CD4-positive, CD25-positive, alpha-beta regulatory T cell (primary cell): ENCODE measurements around the gene OPCML. TPM values are rescaled to one million over a fixed set of nuclear protein-coding genes. Genes with fewer than 3 reads are reported as not detected.

Experiments used
- ATAC-seq, 2 donors: fragments of 150-1000 bp; cut with Tn5 transposase; one replicate each; pipeline ENCODE4 v1.10.0; 2021; ENCODE audit warnings: low read depth in 2 of 2, moderate number of reproducible peaks in 2 of 2, moderate library complexity in 1 of 2
- DNase-seq, 3 donors: peaks; one replicate each; pipeline versions ENCODE4 v3.0.0 to v3.0.0-alpha.2; 2012 to 2022; ENCODE audit warnings: mixed read lengths in 1 of 3
- H3K27ac ChIP-seq: one replicate; pipeline ENCODE4 v1.7.0; 2013; ENCODE audit warnings: mild to moderate bottlenecking, low read length; ENCODE audit not compliant: insufficient read depth, poor library complexity, severe bottlenecking
- H3K27me3 ChIP-seq: one replicate; pipeline ENCODE4 v1.7.0; 2013; ENCODE audit warnings: low read length; ENCODE audit not compliant: control insufficient read depth, insufficient read depth
- H3K36me3 ChIP-seq: one replicate; pipeline ENCODE4 v1.7.0; 2013; ENCODE audit warnings: mild to moderate bottlenecking, low read length, moderate library complexity; ENCODE audit not compliant: control insufficient read depth, insufficient read depth
- H3K4me1 ChIP-seq: 2 replicates; pipeline ENCODE4 v1.7.0; 2013; ENCODE audit warnings: mild to moderate bottlenecking, low read length; ENCODE audit not compliant: insufficient read depth, control insufficient read depth, poor library complexity, severe bottlenecking
- H3K4me3 ChIP-seq: one replicate; pipeline ENCODE4 v1.7.0; 2013; ENCODE audit warnings: low read depth, mild to moderate bottlenecking, low read length, moderate library complexity
- H3K9me3 ChIP-seq, 2 experiments: 1 replicate in 1 of 2; 2 replicates in 1 of 2; pipeline ENCODE4 v1.7.0; 2013; ENCODE audit warnings: low read length in 2 of 2, mild to moderate bottlenecking in 1 of 2, moderate library complexity in 1 of 2; ENCODE audit not compliant: control insufficient read depth in 2 of 2
- H3K27ac Mint-ChIP-seq, 3 donors: one replicate each; pipeline ENCODE4 v1.8.0; 2020 to 2022; ENCODE audit warnings: mild to moderate bottlenecking in 3 of 3, mixed read lengths in 3 of 3, moderate library complexity in 2 of 3
- H3K27me3 Mint-ChIP-seq: one replicate; pipeline ENCODE4 v1.8.0; 2022; ENCODE audit warnings: mild to moderate bottlenecking, mixed read lengths
- H3K36me3 Mint-ChIP-seq: one replicate; pipeline ENCODE4 v1.8.0; 2020; ENCODE audit warnings: mixed read lengths
- H3K4me1 Mint-ChIP-seq, 4 donors: one replicate each; pipeline ENCODE4 v1.8.0; 2020 to 2022; ENCODE audit warnings: mixed read lengths in 4 of 4, mild to moderate bottlenecking in 1 of 4
- H3K4me3 Mint-ChIP-seq, 4 donors: one replicate each; pipeline ENCODE4 v1.8.0; 2020 to 2022; ENCODE audit warnings: mild to moderate bottlenecking in 4 of 4, mixed read lengths in 4 of 4, moderate library complexity in 3 of 4
- H3K9me3 Mint-ChIP-seq, 7 donors: one replicate each; pipeline ENCODE4 v1.8.0; 2020 to 2022; ENCODE audit warnings: mixed read lengths in 7 of 7, mild to moderate bottlenecking in 3 of 7, moderate library complexity in 2 of 7
- polyA plus RNA-seq, 4 donors: library from polyadenylated mRNA; unstranded; fragments of 300-500 nt; fragmentation: Illumina TruSeq; gene quantifications; one replicate each; pipeline ENCODE4 v1.2.3, GENCODE V29; 2021
- total RNA-seq: library from RNA; stranded (reverse); gene quantifications from one replicate; pipeline ENCODE4 v1.2.3, GENCODE V29; 2022

Gene OPCML
- total and polyA plus RNA-seq, 5 donors from 2014 or later: not detected

DNA sequence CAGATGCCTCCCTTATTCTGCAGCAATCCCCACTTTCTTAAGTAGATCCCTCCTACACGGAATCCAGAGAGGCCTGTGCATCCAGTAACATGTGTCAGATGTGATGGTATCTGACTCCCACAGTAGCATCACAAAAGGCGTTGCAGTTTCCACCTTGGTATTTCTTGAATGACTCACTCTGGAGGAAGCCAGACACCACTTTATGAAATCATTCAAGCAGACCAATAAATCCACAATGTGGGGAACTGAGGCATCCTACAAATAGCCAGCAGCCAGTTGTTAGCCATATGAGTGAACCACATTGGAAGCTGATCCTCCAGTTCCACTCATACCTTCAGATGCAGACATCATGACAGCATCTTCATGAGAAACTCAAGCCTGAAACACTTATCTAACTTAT lies 798.1 kb downstream of the OPCML start:
- Histone ChIP-seq H3K27ac (no peak overlapping the region), H3K4me3 (no peak overlapping the region), H3K4me1 (no peaks in the 10 kb centered on the region), H3K27me3 (no peaks in the 10 kb centered on the region), H3K9me3 (no peaks in the 10 kb centered on the region), H3K36me3 (no peaks in the 10 kb centered on the region)
- Mint-ChIP-seq H3K4me1 (no peaks in the 10 kb centered on the region), H3K36me3 (no peaks in the 10 kb centered on the region), H3K4me3 (no peak overlapping the region), H3K9me3 (peaks cover 0 to 3% (median 0%) of the 10 kb centered on the region in 7 donors), H3K27ac (no peak overlapping the region), H3K27me3 (no peaks in the 10 kb centered on the region)
- ATAC-seq (no peak), DNase-seq (no peak)

- H3K27me3 ChIP-seq: no peaks in the 10 kb centered on the region
- H3K4me3 Mint-ChIP-seq: no peak overlapping the region
- H3K27ac ChIP-seq: no peak overlapping the region
- no peaks in the 10 kb centered on the region for H3K4me1 Mint-ChIP-seq
- H3K4me1 ChIP-seq: no peaks in the 10 kb centered on the region
- no peaks in the 10 kb centered on the region for H3K36me3 ChIP-seq
- H3K4me3 ChIP-seq: no peak overlapping the region
- no peaks in the 10 kb centered on the region for H3K27me3 Mint-ChIP-seq
- H3K27ac Mint-ChIP-seq: no peak overlapping the region
- H3K9me3 Mint-ChIP-seq: peaks cover 0 to 7% (median 0%) of the 10 kb centered on the region in 7 donors
- ATAC-seq: no peak
- no peak for DNase-seq
- H3K36me3 Mint-ChIP-seq: no peaks in the 10 kb centered on the region
- no peaks in the 10 kb centered on the region for H3K9me3 ChIP-seq
Measured at GRCh38 chr11:132728026-132728425, 804.3 kb downstream of the OPCML start.

GRCh38 chr11:132721526-132721925 lies 810.8 kb downstream of the OPCML start:
- H3K9me3 Mint-ChIP-seq: peaks cover 0 to 5% (median 0%) of the 10 kb centered on the region in 7 donors
- no peaks in the 10 kb centered on the region for H3K27me3 Mint-ChIP-seq
- no peak overlapping the region for H3K27ac ChIP-seq
- H3K9me3 ChIP-seq: no peaks in the 10 kb centered on the region
- ATAC-seq (no peak), DNase-seq (no peak)
- H3K4me3 Mint-ChIP-seq: no peak overlapping the region
- H3K4me1 Mint-ChIP-seq: peaks cover 0 to 21% (median 8%) of the 10 kb centered on the region in 4 donors
- no peaks in the 10 kb centered on the region for H3K27me3 ChIP-seq
- no peaks in the 10 kb centered on the region for H3K36me3 Mint-ChIP-seq
- no peak overlapping the region for H3K4me3 ChIP-seq
- H3K36me3 ChIP-seq: no peaks in the 10 kb centered on the region
- peaks cover 4% of the 10 kb centered on the region for H3K4me1 ChIP-seq
- peak overlapping the region in 1 of 3 donors; percentile 61 for H3K27ac Mint-ChIP-seq

- peaks cover 0 to 21% (median 8%) of the 10 kb centered on the region in 4 donors for H3K4me1 Mint-ChIP-seq
- no peak overlapping the region for H3K27ac ChIP-seq
- no peaks in the 10 kb centered on the region for H3K36me3 Mint-ChIP-seq
- no peaks in the 10 kb centered on the region for H3K9me3 ChIP-seq
- peaks cover 4% of the 10 kb centered on the region for H3K4me1 ChIP-seq
- no peaks in the 10 kb centered on the region for H3K27me3 Mint-ChIP-seq
- no peaks in the 10 kb centered on the region for H3K36me3 ChIP-seq
- no peak for DNase-seq
- H3K27me3 ChIP-seq: no peaks in the 10 kb centered on the region
- peak overlapping the region; percentile 75 to 85 (median 82) for H3K27ac Mint-ChIP-seq
- H3K4me3 Mint-ChIP-seq: peak overlapping the region in 3 of 4 donors; percentile 66 to 82 (median 72)
- H3K4me3 ChIP-seq: no peak overlapping the region
- no peak for ATAC-seq
- H3K9me3 Mint-ChIP-seq: peaks cover 0 to 2% (median 0%) of the 10 kb centered on the region in 7 donors
Measured at GRCh38 chr11:132719684-132720083, 812.6 kb downstream of the OPCML start.

GRCh38 chr11:132718711-132719671 lies 813.3 kb downstream of the OPCML start:
- Histone ChIP-seq H3K4me3 (peak overlapping the region; percentile 33), H3K27ac (no peak overlapping the region)
- DNase-seq: peak; percentile 3 to 36 (median 10)

DNA sequence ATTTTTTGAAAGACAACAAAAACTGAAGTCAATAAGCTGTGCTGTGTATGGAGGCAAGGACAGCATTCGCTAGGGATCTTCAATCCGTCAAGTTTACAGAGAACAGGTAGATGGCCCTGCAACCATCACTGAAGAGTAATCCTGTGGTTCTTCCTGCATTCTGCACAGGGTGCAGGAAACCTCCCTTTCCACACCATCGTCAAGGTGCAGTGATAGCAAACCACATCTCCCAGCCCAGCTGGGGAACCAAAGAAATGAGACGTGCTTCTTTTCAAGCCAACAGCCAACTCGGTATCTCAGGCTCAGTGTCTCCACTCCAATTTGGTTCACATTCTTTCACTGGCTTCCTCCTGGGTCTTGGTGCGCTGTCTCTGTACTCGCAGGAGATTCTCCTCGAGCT lies 814.5 kb downstream of the OPCML start:
- Histone ChIP-seq H3K4me3 (no peak overlapping the region), H3K9me3 (no peaks in the 10 kb centered on the region), H3K27ac (no peak overlapping the region), H3K27me3 (no peaks in the 10 kb centered on the region), H3K4me1 (peaks cover 4% of the 10 kb centered on the region), H3K36me3 (no peaks in the 10 kb centered on the region)
- Mint-ChIP-seq H3K4me3 (no peak overlapping the region), H3K4me1 (peaks cover 0 to 21% (median 8%) of the 10 kb centered on the region in 4 donors), H3K27me3 (no peaks in the 10 kb centered on the region), H3K27ac (no peak overlapping the region), H3K9me3 (peaks cover 0 to 4% (median 0%) of the 10 kb centered on the region in 7 donors), H3K36me3 (no peaks in the 10 kb centered on the region)
- ATAC-seq (no peak), DNase-seq (no peak)

More at GRCh38 chr11:132718711-132719671, 813.3 kb downstream of the OPCML start:
- H3K4me1 ChIP-seq: peaks cover 4% of the 10 kb centered on the region
- no peaks in the 10 kb centered on the region for H3K27me3 ChIP-seq
- H3K9me3 ChIP-seq: no peaks in the 10 kb centered on the region
- Mint-ChIP-seq H3K27me3 (no peaks in the 10 kb centered on the region), H3K4me3 (peak overlapping the region; percentile 52 to 82 (median 69)), H3K9me3 (peaks cover 0 to 2% (median 0%) of the 10 kb centered on the region in 7 donors), H3K36me3 (no peaks in the 10 kb centered on the region), H3K4me1 (peaks cover 0 to 21% (median 8%) of the 10 kb centered on the region in 4 donors), H3K27ac (peak overlapping the region; percentile 75 to 85 (median 82))
- no peaks in the 10 kb centered on the region for H3K36me3 ChIP-seq
- ATAC-seq: peak; percentile 70 to 82

DNA sequence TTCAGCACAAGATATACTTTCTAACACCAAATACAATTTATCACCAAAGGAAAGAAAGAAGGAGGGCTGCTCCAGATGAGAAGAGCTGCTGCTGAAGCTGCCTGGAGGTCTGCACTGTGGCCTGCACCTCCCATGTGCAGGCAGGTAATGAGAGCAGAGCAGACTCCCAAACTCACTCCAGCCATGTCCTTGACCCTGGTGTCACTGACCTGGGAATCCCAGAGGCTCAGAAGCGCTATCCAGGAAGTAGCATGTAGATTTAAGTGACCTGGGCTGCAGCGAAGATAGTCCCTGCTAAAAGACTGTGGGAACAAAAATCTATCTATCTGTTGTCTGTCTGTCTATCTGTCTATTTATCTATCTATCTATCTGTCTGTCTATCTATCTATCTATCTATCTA lies 816.3 kb downstream of the OPCML start:
- H3K27ac Mint-ChIP-seq: no peak overlapping the region

More for the DNA sequence above, 816.3 kb downstream of the OPCML start:
- H3K36me3 ChIP-seq: no peaks in the 10 kb centered on the region
- H3K4me3 ChIP-seq: no peak overlapping the region
- peaks cover 0 to 19% (median 6%) of the 10 kb centered on the region in 4 donors for H3K4me1 Mint-ChIP-seq
- no peak overlapping the region for H3K4me3 Mint-ChIP-seq
- DNase-seq: no peak
- peaks cover 4% of the 10 kb centered on the region for H3K4me1 ChIP-seq
- no peaks in the 10 kb centered on the region for H3K9me3 ChIP-seq
- no peaks in the 10 kb centered on the region for H3K27me3 ChIP-seq
- no peak for ATAC-seq
- H3K9me3 Mint-ChIP-seq: peaks cover 0 to 3% (median 0%) of the 10 kb centered on the region in 7 donors
- H3K27me3 Mint-ChIP-seq: no peaks in the 10 kb centered on the region
- no peak overlapping the region for H3K27ac ChIP-seq
- H3K36me3 Mint-ChIP-seq: no peaks in the 10 kb centered on the region
